Superior temporal gyrus (tissue), 1 donor: ENCODE results near the gene EXOSC9.

ENCODE experiments used
- DNase-seq: peaks from one replicate; pipeline ENCODE4 v3.0.0-alpha.2; 2016; ENCODE audit errors: extremely low spot score

EXOSC9 gene

GRCh38 chr4:121824171-121824527 is 23.0 kb downstream of the EXOSC9 start:
- no peak for DNase-seq

DNA sequence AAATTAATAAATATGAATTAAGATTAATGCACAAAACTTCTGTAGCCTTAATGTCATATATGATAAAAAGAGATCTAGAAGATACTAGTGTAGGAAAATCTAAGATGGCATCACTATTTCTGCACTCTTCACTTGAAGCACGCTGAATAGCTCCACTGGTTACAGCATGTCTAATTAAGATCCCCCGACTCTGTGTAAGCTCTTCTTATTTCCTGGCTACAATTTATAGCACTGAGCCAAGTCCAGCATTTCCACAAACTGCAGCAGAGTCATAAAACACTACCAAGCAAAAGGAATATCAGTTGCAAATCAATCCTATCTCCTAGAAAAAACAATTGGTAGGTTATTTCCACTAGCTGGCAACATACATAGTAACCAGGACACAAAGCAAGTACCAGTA is 23.8 kb downstream of the EXOSC9 start:
- peak; percentile 46 for DNase-seq

GRCh38 chr4:121827853-121828252 is 26.7 kb downstream of the EXOSC9 start:
- DNase-seq, result no peak

DNA sequence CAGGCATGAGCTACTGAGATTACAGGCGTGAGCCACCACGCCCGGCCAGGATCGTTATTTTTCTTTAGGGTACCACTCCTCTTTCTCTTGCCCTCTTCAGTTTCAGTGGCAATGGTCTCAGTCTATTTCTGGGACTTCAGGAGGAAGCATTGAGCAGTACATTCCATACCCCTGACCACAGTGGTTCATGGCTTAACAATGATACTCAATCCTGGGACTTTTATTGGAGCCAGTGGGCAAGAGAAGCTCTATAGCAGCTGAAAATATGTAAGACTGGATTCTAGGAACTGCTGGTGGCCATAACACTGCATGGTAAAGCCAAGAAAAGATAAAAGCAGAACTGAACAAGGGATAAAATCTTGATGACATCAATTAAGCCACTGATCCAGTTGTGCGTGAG is 28.4 kb downstream of the EXOSC9 start:
- DNase-seq, result no peak

DNA sequence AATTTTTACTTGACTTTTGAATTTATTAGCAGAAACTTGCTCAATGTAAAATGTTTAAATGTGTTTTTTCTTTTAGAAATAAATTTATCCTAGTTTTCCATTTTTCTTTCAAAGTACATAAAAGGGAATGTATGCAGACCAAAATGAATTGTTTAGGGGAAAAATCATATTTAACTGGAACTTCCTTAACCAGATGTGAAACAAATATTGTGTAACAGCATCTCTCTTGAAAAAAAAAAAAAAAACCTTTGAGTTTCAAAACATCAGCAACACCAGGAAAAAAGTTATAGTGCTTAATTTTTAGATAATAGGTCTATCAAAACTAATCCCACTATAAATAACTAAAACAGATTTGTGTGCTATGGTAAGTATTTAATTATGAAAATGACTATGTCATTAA is 37.0 kb downstream of the EXOSC9 start:
- no peak for DNase-seq

- peak; percentile 44 for DNase-seq
Observed at GRCh38 chr4:121842862-121843261, 41.7 kb downstream of the EXOSC9 start.

- DNase-seq, result no peak
Observed at GRCh38 chr4:121846662-121847061, 45.5 kb downstream of the EXOSC9 start.

GRCh38 chr4:121851354-121851753 is 50.2 kb downstream of the EXOSC9 start:
- no peak for DNase-seq

GRCh38 chr4:121860121-121860520 is 59.0 kb downstream of the EXOSC9 start:
- no peak for DNase-seq

GRCh38 chr4:121861426-121861825 is 60.3 kb downstream of the EXOSC9 start:
- DNase-seq, result no peak

DNA sequence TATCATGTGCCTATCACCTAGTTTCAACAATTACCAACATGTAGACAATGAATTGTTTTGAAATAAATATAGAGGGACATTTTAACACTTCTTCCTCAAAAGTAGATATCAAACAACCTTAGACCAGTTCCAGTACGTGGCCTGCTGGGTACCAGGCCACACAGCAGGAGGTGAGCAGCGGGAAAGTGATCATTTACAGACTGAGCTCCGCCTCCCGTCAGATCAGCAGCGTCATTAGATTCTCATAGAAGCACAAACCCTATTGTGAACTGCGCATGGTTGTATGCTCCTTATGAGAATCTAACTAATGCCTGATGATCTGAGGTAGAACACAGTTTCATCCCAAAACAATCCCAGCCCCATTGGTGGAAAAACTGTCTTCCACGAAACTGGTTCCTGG is 62.7 kb downstream of the EXOSC9 start:
- DNase-seq, result no peak
